ENCODE measurements around the gene RNPEPL1.

Gene RNPEPL1

GRCh38 chr2:240577281-240578109 is 9.2 kb downstream of the RNPEPL1 start:
- DNase-seq: no peak

- DNase-seq: no peak
Measured at GRCh38 chr2:240578110-240578450, 9.8 kb downstream of the RNPEPL1 start.

DNA sequence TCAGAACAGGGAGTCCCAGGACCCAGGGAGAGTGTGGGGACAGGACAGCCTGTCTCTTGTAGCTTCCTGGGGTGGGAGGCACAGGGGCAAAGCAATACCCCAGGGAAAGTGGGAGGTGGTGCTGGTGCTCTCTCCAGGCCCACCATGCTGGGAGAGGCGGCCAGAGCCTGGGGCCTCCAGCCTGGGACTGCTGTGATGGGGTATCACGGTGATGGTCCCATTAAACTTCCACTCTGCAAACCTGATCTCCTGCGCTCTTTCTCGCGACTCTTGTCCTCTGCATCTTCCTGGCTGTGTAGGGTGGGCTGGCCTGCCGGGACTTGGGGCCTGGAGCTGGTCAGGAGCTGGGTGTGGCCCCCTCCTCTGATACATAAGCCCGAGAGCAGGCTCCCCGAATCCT is 10.2 kb downstream of the RNPEPL1 start:
- DNase-seq: no peak

DNA sequence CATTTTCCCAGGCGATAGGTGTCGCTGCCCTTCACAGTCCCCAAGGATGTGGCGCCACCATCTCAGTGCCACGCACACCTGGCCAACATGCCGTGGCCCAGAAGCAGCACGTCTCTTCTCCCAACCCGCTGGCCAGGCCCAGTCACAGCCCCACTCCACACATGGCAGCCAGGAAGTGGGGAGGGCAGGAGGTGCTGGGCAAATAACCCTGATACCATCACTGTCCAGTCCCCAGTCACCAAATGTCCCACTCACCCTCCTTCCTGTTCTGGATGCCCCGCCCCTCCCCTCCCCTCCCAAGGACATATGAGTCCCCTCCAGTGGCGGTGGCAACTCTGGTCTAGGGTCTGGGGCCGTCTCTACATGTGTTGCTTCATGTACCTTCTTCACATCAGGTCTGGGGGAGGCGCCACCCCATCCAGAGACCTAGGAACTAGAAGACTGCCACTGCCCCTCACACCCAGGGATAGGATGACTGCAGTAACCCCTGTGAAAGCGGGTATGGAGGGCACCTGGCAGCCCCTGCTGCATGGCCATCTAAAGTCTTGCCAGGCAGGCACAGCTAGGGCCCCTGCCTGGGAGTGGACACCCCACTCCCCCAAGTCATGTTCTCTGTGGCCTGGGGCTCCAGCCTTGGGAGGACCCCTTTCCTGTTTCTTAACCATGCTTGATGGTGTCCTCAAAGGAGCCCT is 10.9 kb downstream of the RNPEPL1 start:
- no peak for DNase-seq

DNA sequence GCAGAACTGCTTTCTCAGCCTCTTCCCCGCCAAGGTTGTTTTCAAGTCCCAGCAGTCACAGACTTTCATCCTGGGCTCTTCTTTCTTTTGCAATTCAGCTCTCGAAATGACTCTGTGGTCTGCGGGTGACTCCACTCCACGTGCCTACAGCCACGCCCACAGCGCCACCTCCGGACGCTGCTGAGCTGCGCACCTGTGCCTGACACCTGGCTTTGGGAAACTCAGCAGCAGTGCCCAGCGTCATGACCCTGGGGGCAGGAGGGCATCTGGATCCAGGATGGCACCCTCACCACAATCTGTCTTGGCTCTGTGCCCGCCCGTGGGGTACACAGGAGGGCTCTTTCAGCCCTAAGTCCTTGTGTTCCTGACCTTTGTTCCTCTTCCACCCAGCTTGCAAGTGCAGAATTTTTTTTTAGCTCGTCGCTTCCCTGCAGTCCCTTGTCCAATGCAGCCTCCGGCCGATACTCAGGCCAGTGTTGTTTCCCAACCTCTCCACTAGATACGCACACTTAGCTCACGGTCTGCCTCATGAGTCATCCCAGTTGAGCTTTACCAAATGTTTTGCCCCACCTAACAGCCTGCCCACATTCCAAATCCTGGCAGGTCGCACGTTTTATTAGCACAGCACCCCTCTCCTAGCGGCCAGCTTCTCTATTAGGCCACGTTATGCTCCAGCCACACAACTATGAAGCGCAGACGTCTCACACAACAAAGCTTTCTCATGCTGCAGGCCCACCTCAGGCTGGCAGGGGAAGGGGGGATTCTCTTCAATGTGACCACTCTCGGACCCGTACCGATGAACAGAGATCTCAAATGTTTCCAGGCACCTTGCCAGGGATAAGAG is 11.7 kb downstream of the RNPEPL1 start:
- DNase-seq: no peak

DNA sequence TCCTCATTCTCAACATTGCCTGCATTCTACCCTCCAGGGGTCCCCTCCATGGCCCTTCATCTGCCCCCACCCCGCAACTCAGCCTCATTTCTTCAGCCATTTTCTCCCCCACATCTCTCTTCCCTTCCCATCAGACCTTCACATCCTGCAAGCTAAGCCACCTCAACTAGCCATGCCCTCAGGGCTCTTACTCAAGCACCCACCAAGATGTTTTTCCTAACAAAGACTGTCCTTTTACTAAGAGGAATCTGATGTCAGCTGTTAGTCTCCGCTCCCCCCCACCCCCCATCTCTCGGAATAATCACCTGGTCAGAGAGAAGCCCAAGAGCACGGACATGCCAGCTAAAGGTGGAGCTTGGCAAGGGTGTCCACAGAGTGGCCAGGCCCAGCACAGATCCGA is 13.5 kb downstream of the RNPEPL1 start:
- DNase-seq: no peak

DNA sequence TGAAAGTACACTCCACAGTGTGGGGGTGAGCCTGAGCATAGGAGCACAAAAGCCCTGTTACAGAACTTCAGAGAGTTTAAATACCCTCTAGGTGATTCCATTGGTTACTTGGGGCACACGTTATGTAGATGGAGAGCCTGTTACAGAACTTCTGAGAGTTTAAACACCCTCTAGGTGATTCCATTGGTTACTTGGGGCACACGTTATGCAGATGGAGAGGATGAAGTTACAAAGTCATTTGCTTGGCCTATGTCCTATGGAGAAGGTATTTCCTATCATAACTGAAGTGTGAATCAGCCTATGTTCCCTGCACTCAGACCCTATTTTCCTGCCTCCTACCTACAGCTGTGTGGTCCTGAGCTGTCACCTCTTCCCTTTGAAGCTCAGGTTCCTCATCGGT is 14.5 kb downstream of the RNPEPL1 start:
- DNase-seq: no peak

DNA sequence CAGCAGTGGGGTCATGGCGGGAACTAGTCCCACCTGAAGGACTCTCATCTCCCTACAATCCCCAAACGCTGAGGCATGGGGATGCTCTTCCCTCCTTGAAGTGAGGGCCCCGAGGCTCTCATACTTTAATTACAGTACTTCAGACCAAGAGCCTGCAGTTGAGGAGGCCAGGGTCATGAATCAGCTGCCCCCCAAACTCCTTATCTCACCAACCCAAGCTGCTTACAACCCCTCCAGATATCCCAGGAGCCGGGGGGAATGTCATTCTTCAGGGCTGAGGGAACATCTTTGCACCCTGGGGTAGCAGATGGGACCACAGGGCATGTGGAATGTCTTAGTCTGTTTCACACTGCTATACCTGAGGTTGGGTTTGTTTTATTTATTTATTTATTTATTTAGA is 15.5 kb downstream of the RNPEPL1 start:
- DNase-seq: no peak

DNA sequence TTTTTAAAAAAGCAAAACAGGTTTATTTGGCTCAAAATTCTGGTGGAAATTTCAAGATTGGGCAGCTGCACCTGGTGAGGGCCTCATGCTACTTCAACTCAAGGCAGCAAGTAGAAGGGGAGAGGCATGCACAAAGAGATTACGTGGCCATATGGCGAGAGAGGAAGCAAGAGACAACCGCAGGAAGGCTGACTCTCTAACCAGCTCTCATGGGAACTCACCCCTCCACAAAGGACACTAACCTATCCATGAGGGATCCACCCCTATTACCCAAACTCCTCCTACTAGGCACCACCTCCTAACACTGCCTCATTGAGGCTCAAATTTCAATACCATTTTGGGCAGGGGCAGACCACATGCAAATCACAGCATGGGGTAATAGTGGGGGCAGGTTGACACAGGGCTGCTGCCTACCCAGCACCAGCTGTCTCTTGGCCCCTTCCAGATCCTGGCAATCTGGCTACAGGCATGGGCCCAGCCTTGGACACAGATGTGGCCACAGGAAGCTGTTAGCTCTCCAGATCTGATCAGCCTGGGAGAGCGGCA is 16.3 kb downstream of the RNPEPL1 start:
- DNase-seq: no peak

- DNase-seq: no peak
Measured at GRCh38 chr2:240585101-240585500, 16.8 kb downstream of the RNPEPL1 start.

GRCh38 chr2:240585681-240586197 is 17.5 kb downstream of the RNPEPL1 start:
- no peak for DNase-seq

DNA sequence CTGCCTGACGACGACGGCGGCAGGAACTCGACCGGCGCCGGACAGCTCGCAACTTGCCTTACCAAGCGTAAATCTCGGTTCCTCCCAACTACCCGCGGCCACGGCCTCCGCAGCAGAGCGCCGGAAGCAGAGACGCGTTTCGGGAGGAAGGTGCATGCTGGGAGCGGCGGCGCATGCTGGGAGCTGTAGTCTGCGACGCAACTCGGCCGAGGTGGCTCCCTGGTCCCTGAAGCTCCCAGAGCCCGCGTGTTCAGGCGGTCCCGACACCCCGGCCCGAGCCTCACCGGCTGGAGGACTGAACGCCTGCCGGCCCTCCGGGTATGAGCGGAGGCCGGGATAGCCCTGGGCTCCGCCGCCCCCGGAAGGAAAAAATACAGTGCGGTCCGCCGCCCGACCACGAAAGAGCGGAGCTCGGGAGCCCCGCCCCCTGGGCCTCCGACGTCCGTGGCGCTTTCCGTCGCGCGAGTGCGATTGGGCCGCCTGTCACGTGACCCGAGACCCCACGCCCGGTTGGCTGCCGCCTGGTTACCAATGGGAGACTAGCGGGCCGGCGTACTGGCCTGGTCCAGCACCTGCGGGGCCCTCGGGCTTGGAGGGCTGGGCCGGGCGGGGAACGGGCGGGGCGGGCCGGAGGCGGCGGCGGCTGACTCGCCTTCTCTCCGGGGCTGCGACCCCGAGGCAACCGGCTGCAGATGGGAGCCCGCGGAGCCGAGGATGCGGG is 18.1 kb downstream of the RNPEPL1 start, which contains the start of gene CAPN10:
Gene CAPN10, plus strand, starts transcription at position 537 of the 721 bp plus-strand sequence. Its CDS starts 178 bp downstream, at position 715.
- DNase-seq: peak; percentile 90 to 98

GRCh38 chr2:240586919-240587800 is 18.9 kb downstream of the RNPEPL1 start:
- no peak for DNase-seq

- DNase-seq: no peak
Measured at GRCh38 chr2:240588006-240588655, 19.8 kb downstream of the RNPEPL1 start.

GRCh38 chr2:240588669-240589068 is 20.4 kb downstream of the RNPEPL1 start:
- DNase-seq: no peak

DNA sequence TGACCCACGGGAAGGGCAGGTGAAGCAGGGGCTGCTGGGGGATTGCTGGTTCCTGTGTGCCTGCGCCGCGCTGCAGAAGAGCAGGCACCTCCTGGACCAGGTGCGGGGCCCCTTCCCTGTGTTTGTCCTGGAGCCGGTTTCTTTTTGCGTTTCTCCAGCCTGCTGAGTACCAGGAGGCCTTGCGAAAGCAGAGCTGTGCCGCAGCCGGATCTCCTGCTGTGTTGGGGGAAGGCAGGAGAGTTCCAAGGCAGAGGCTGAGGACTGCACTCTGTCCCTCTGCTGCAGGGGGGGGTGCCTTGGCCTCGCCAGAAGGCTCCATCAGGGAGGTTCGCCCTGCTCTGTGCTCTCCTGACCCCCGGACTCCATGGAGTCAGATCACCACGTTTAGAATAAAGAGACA is 21.1 kb downstream of the RNPEPL1 start:
- DNase-seq: no peak

GRCh38 chr2:240589850-240590525 is 21.7 kb downstream of the RNPEPL1 start:
- no peak for DNase-seq

GRCh38 chr2:240590681-240591111 is 22.4 kb downstream of the RNPEPL1 start:
- no peak for DNase-seq

DNA sequence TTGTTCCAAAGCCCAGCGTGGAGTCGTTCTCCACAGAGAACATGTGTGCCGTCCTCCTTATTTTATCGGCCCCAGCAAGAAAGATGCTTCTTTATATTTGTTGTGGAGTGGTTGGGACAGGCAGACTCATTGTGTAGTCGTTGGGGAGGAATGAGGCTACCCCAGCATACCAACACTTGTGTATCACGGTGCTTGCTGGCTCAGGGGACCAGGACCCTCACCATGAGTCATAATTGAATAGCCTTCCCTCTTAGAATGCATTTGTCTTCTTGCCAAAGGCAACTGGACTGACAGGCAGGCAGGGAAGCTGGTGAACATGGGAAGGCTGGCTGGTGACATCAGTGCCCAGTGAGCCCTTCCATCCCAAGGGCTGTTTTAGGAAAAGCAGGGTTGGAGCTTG is 22.9 kb downstream of the RNPEPL1 start:
- DNase-seq: no peak

GRCh38 chr2:240591784-240592183 is 23.5 kb downstream of the RNPEPL1 start:
- DNase-seq: no peak
